AG09319 (cell line): ENCODE data around the gene ZNF266.

Experiments
- DNase-seq: peaks from one replicate; pipeline ENCODE4 v3.0.0-alpha.2; 2010; ENCODE audit warnings: low read depth; ENCODE audit errors: extremely low read depth
- CTCF ChIP-seq: IDR thresholded peaks from 2 replicates; pipeline ENCODE4 v1.5.1; 2011; ENCODE audit warnings: low read depth, mild to moderate bottlenecking, inconsistent platforms, low read length, moderate library complexity

The ZNF266 gene

GRCh38 chr19:9435279-9436268 lies at the start of gene ZNF266:
Gene ZNF266, minus strand, starts transcription at chr19:9435573. Its CDS starts 15,484 bp downstream, at chr19:9420089.
- peak; percentile 50 for DNase-seq
- TF ChIP-seq CTCF, result peak; percentile 39

- TF ChIP-seq CTCF, result no peak
Observed at GRCh38 chr19:9485140-9485539, 49.8 kb upstream of the ZNF266 start.

DNA sequence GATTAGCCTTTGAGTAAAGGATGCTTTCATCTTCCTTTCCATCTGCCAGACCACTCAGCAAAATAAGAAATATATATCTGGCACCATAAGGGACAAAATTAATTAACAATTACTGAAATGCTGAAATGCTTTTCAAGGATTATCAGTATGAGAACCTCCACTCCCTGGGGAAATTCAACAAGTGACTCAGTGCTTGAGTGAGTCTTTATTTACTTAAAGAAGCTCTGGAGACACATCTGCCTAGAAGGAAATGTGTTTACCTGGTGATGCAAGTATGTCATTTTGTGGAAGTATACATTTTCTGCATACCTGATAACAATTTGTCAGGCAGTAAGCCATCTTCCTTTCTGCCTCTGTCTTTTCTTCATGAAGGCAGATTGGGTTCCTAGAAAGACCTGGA lies 39.6 kb upstream of the ZNF266 start:
- no peak for TF ChIP-seq CTCF
- DNase-seq, result no peak

More at GRCh38 chr19:9485140-9485539, 49.8 kb upstream of the ZNF266 start:
- DNase-seq, result no peak

GRCh38 chr19:9467161-9467560 lies 31.8 kb upstream of the ZNF266 start:
- no peak for TF ChIP-seq CTCF
- DNase-seq, result no peak

DNA sequence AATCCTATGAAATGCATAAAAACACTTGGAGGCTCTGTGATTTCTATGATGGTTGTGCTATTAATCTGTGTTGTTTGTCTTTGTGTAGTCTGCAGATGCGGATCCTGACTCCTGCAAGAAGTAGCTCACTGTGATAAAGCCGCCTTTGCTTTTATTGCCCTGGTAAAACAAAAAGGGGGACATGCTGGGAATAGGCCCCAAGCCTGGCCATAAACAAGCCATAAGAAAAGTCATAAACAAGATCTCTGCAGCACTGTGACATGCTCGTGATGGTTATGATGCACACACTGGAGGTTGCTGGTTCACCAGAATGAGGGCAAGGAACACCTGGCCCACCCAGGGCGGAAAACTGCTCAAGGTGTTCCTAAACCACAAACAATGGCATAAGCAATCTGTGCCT lies 26.6 kb upstream of the ZNF266 start:
- TF ChIP-seq CTCF, result no peak
- no peak for DNase-seq

GRCh38 chr19:9456018-9456689 lies 20.8 kb upstream of the ZNF266 start:
- TF ChIP-seq CTCF, result no peak
- no peak for DNase-seq

GRCh38 chr19:9453953-9454352 lies 18.6 kb upstream of the ZNF266 start:
- DNase-seq, result no peak

More at GRCh38 chr19:9453953-9454352, 18.6 kb upstream of the ZNF266 start:
- TF ChIP-seq CTCF, result no peak
